Sigmoid colon (tissue), 7 donors: ENCODE data around the gene TSPEAR. TPM values are rescaled to one million over a fixed set of nuclear protein-coding genes. Genes with fewer than 3 reads are reported as not detected.

Experiments used
- DNase-seq: peaks from one replicate; pipeline ENCODE4 v3.0.0-alpha.2; 2019
- H3K27ac ChIP-seq, 4 donors: fragments of 200-600 bp; sonication (generic); one replicate each; pipeline ENCODE4 v1.5.1; 2016 to 2019; ENCODE audit warnings: mild to moderate bottlenecking in 1 of 4
- H3K27me3 ChIP-seq, 3 donors: fragments of 200-600 bp; sonication (generic); one replicate each; pipeline ENCODE4 v1.5.1; 2019; ENCODE audit warnings: mild to moderate bottlenecking in 1 of 3
- H3K36me3 ChIP-seq, 4 donors: fragments of 200-600 bp; sonication (generic); one replicate each; pipeline ENCODE4 v1.5.1; 2016 to 2019
- H3K4me1 ChIP-seq, 4 donors: fragments of 200-600 bp; sonication (generic); one replicate each; pipeline ENCODE4 v1.5.1; 2017 to 2019
- H3K4me3 ChIP-seq, 4 donors: fragments of 200-600 bp; sonication (generic); one replicate each; pipeline ENCODE4 v1.5.1; 2017 to 2019; ENCODE audit warnings: mild to moderate bottlenecking in 2 of 4, moderate library complexity in 1 of 4
- H3K9me3 ChIP-seq, 4 donors: fragments of 200-600 bp in 3 of 4; sonication (generic) in 3 of 4; one replicate each; pipeline versions ENCODE4 v1.5.1 to v1.6.1; 2013 to 2019
- CTCF ChIP-seq, 4 experiments: fragments of 450-650 bp in 3 of 4; fragments of 200-600 bp in 1 of 4; IDR thresholded peaks; one replicate each; pipeline ENCODE4 v1.5.1; 2016 to 2019; ENCODE audit warnings: antibody characterized with exemption in 4 of 4, mild to moderate bottlenecking in 3 of 4, moderate library complexity in 2 of 4
- EP300 ChIP-seq, 4 donors: sonication (generic); formaldehyde crosslinking; IDR thresholded peaks; one replicate each; pipeline ENCODE4 v1.6.1; 2017; ENCODE audit warnings: antibody characterized with exemption in 4 of 4
- POLR2A ChIP-seq, 2 donors: fragments of 450-650 bp; IDR thresholded peaks; one replicate each; pipeline ENCODE4 v1.6.1; 2016; ENCODE audit warnings: antibody characterized with exemption in 2 of 2, mild to moderate bottlenecking in 2 of 2, moderate library complexity in 2 of 2
- POLR2AphosphoS5 ChIP-seq, 4 donors: sonication (generic); formaldehyde crosslinking; IDR thresholded peaks; one replicate each; pipeline ENCODE4 v1.6.1; 2017; ENCODE audit warnings: antibody characterized with exemption in 4 of 4
- WGBS, 2 donors: extraction: QIAGEN DNeasy Blood & Tissue Kit; methylation state at CpG; one replicate each; pipeline ENCODE4 v1.1.7; 2013; 5-methylcytosine and 5-hydroxymethylcytosine counted together
- intact Hi-C: fragments of 100-400 bp; cut with DNase I; formaldehyde crosslinking; loops from one replicate; pipeline ENCODE4 v1.15.1; 2023
- polyA plus RNA-seq, 3 donors: library from polyadenylated mRNA; stranded (reverse); fragments of 200-250 nt; gene quantifications; one replicate each; pipeline ENCODE4 v1.2.3, GENCODE V29; 2013
- total RNA-seq, 4 donors: library from RNA; depleted of rRNA; stranded (reverse); fragments of >200 nt; gene quantifications; one replicate each; pipeline ENCODE4 v1.1.0, GENCODE V29; 2016
- donor health status: healthy with polysubstance abuse.
- donor health status: Bipolar disorder and iron deficiency.
- donor health status: healthy.

Gene TSPEAR
- total and polyA plus RNA-seq, 7 donors: under 0.01 to 0.20 TPM; not detected in 5

GRCh38 chr21:44530221-44530902 is 181.0 kb downstream of the TSPEAR start:
- Histone ChIP-seq H3K36me3 (no peaks in the 10 kb centered on the region), H3K4me1 (no peaks in the 10 kb centered on the region), H3K27me3 (peaks cover 0 to 17% (median 0%) of the 10 kb centered on the region in 3 donors), H3K27ac (no peak overlapping the region), H3K4me3 (no peak overlapping the region), H3K9me3 (no peaks in the 10 kb centered on the region)
- DNase-seq: peak; percentile 18
- 76 to 87% methylated on average over 7 of the region's 7 CpGs for WGBS, 2 donors
- TF ChIP-seq CTCF (IDR thresholded peaks at IDR 0.05) (no peak), POLR2A (IDR thresholded peaks at IDR 0.05) (no peak), POLR2AphosphoS5 (IDR thresholded peaks at IDR 0.05) (no peak), EP300 (IDR thresholded peaks at IDR 0.05) (no peak)
- intact Hi-C loops: no loop called here

GRCh38 chr21:44529503-44530125 is 181.8 kb downstream of the TSPEAR start:
- H3K36me3 ChIP-seq: no peaks in the 10 kb centered on the region
- peaks cover 0 to 17% (median 0%) of the 10 kb centered on the region in 3 donors for H3K27me3 ChIP-seq
- DNase-seq: peak; percentile 42
- TF ChIP-seq POLR2A (IDR thresholded peaks at IDR 0.05) (no peak), CTCF (IDR thresholded peaks at IDR 0.05) (no peak), POLR2AphosphoS5 (IDR thresholded peaks at IDR 0.05) (no peak), EP300 (IDR thresholded peaks at IDR 0.05) (no peak)
- H3K4me3 ChIP-seq: no peak overlapping the region
- WGBS, 2 donors: 79 to 81% methylated on average over 23 of the region's 23 CpGs
- H3K4me1 ChIP-seq: no peaks in the 10 kb centered on the region
- no peak overlapping the region for H3K27ac ChIP-seq
- H3K9me3 ChIP-seq: no peaks in the 10 kb centered on the region
- intact Hi-C loops: no loop called here

GRCh38 chr21:44529011-44529421 is 182.4 kb downstream of the TSPEAR start:
- TF ChIP-seq EP300 (IDR thresholded peaks at IDR 0.05) (no peak), POLR2A (IDR thresholded peaks at IDR 0.05) (no peak), CTCF (IDR thresholded peaks at IDR 0.05) (no peak), POLR2AphosphoS5 (IDR thresholded peaks at IDR 0.05) (no peak)
- no peak overlapping the region for H3K27ac ChIP-seq
- H3K4me3 ChIP-seq: no peak overlapping the region
- peaks cover 0 to 17% (median 0%) of the 10 kb centered on the region in 3 donors for H3K27me3 ChIP-seq
- 90 to 91% methylated on average over 17 of the region's 17 CpGs for WGBS, 2 donors
- H3K9me3 ChIP-seq: no peaks in the 10 kb centered on the region
- intact Hi-C loops: no loop called here
- peak; percentile 42 for DNase-seq
- no peaks in the 10 kb centered on the region for H3K4me1 ChIP-seq
- H3K36me3 ChIP-seq: no peaks in the 10 kb centered on the region

- Histone ChIP-seq H3K36me3 (no peaks in the 10 kb centered on the region), H3K4me3 (no peak overlapping the region), H3K27me3 (peaks cover 0 to 17% (median 0%) of the 10 kb centered on the region in 3 donors), H3K27ac (no peak overlapping the region), H3K4me1 (no peaks in the 10 kb centered on the region), H3K9me3 (no peaks in the 10 kb centered on the region)
- DNase-seq: no peak
- intact Hi-C loops: no loop called here
- WGBS, 2 donors: 84 to 86% methylated on average over 10 of the region's 10 CpGs
- no peak for TF ChIP-seq CTCF (IDR thresholded peaks at IDR 0.05)
- no peak for TF ChIP-seq EP300 (IDR thresholded peaks at IDR 0.05)
- TF ChIP-seq POLR2AphosphoS5 (IDR thresholded peaks at IDR 0.05): no peak
- no peak for TF ChIP-seq POLR2A (IDR thresholded peaks at IDR 0.05)
Observed at GRCh38 chr21:44528634-44528995, 182.8 kb downstream of the TSPEAR start.
